PC-9 (cell line): ENCODE results near the gene INHBE. TPM values are rescaled to one million over a fixed set of nuclear protein-coding genes. Genes with fewer than 3 reads are reported as not detected.
A peak's percentile ranks its signal among the peaks of the same experiment; 100 is the strongest.
"Not testable (repeated sequence)": the region's sequence is repeated elsewhere in the genome, so short reads cannot be mapped to it uniquely, and the experiment has no call there.

Source experiments
- BruUV-seq: library from RNA; stranded (reverse); fragments of 400-500 nt; replicated peaks from 2 replicates; lab custom pipeline; 2021; lab: Mats Ljungman, UMichigan
- CTCF ChIA-PET: fragments of 300-600 bp; sonication (Branson Sonifier 250); formaldehyde crosslinking; loops from one replicate; lab custom pipeline; 2022; ENCODE audit warnings: antibody characterized with exemption; lab: Charles Lee
- POLR2A ChIA-PET: fragments of 300-600 bp; sonication (Branson Sonifier 250); formaldehyde crosslinking; loops from one replicate; lab custom pipeline; 2022; ENCODE audit warnings: antibody characterized with exemption; ENCODE audit not compliant: unreplicated experiment; lab: Charles Lee
- DNase-seq, 2 experiments: peaks; one replicate each; pipeline versions ENCODE4 v3.0.0 to v3.0.0-alpha.2; 2015 to 2022; ENCODE audit warnings: mixed read lengths in 1 of 2
- H2AFZ ChIP-seq: fragments of 200-600 bp; sonication (generic); 2 replicates; pipeline ENCODE4 v1.8.1; 2017; ENCODE audit warnings: antibody characterized with exemption
- H3F3A ChIP-seq: fragments of 200-600 bp; sonication (generic); 2 replicates; pipeline ENCODE4 v1.8.1; 2017; ENCODE audit warnings: antibody characterized with exemption, mild to moderate bottlenecking, low read depth; ENCODE audit not compliant: insufficient read depth
- H3K27ac ChIP-seq: fragments of 200-600 bp; sonication (generic); 2 replicates; pipeline ENCODE4 v1.6.1; 2016; ENCODE audit warnings: mixed run types
- H3K27me3 ChIP-seq: fragments of 200-600 bp; sonication (generic); 2 replicates; pipeline ENCODE4 v1.6.1; 2016; ENCODE audit warnings: low read depth, mixed run types; ENCODE audit not compliant: insufficient read depth
- H3K36me3 ChIP-seq: fragments of 200-600 bp; sonication (generic); 2 replicates; pipeline ENCODE4 v1.6.1; 2016; ENCODE audit warnings: low read depth, mixed run types
- H3K4me1 ChIP-seq: fragments of 200-600 bp; sonication (generic); replicated peaks from 2 replicates; pipeline ENCODE4 v1.6.1; 2016; ENCODE audit warnings: mixed run types; ENCODE audit not compliant: insufficient read depth
- H3K4me2 ChIP-seq: fragments of 200-600 bp; sonication (generic); 2 replicates; pipeline ENCODE4 v1.6.1; 2017; ENCODE audit warnings: mixed run types
- H3K4me3 ChIP-seq: fragments of 200-600 bp; sonication (generic); 2 replicates; pipeline ENCODE4 v1.6.1; 2016; ENCODE audit warnings: mixed run types
- H3K79me2 ChIP-seq: fragments of 200-600 bp; sonication (generic); 2 replicates; pipeline ENCODE4 v1.6.1; 2017; ENCODE audit warnings: low read depth, mixed run types
- H3K9me2 ChIP-seq: fragments of 200-600 bp; sonication (generic); 2 replicates; pipeline ENCODE4 v1.8.1; 2017; ENCODE audit warnings: mild to moderate bottlenecking; ENCODE audit not compliant: insufficient read depth
- H3K9me3 ChIP-seq: fragments of 200-600 bp; sonication (generic); 2 replicates; pipeline ENCODE4 v1.8.1; 2016; ENCODE audit warnings: low read depth; ENCODE audit not compliant: insufficient read depth
- H4K20me1 ChIP-seq: fragments of 200-600 bp; sonication (generic); 2 replicates; pipeline ENCODE4 v1.8.1; 2017; ENCODE audit not compliant: insufficient read depth
- EZH2 ChIP-seq: fragments of 200-600 bp; sonication (generic); IDR thresholded peaks from 2 replicates; pipeline ENCODE4 v1.8.0; 2017; ENCODE audit warnings: antibody characterized with exemption, low read depth
- intact Hi-C: fragments of 100-400 bp; cut with micrococcal nuclease; formaldehyde crosslinking; loops from one replicate; pipeline ENCODE4 v1.10.0; 2022; ENCODE audit not compliant: unreplicated experiment
- total RNA-seq: library from RNA; stranded (reverse); gene quantifications from 2 replicates; pipeline ENCODE4 v1.2.3, GENCODE V29; 2021
- TF ChIP-seq, protein P1 (sequence below): fragments of 200-600 bp; sonication (generic); conservative IDR thresholded peaks from 2 replicates; pipeline ENCODE4 v1.6.1; 2017; ENCODE audit warnings: mixed run types, antibody characterized with exemption, mild to moderate bottlenecking, moderate library complexity

Gene INHBE
- total RNA-seq, 1 experiment from 2014 or later = 0.90 TPM

DNA sequence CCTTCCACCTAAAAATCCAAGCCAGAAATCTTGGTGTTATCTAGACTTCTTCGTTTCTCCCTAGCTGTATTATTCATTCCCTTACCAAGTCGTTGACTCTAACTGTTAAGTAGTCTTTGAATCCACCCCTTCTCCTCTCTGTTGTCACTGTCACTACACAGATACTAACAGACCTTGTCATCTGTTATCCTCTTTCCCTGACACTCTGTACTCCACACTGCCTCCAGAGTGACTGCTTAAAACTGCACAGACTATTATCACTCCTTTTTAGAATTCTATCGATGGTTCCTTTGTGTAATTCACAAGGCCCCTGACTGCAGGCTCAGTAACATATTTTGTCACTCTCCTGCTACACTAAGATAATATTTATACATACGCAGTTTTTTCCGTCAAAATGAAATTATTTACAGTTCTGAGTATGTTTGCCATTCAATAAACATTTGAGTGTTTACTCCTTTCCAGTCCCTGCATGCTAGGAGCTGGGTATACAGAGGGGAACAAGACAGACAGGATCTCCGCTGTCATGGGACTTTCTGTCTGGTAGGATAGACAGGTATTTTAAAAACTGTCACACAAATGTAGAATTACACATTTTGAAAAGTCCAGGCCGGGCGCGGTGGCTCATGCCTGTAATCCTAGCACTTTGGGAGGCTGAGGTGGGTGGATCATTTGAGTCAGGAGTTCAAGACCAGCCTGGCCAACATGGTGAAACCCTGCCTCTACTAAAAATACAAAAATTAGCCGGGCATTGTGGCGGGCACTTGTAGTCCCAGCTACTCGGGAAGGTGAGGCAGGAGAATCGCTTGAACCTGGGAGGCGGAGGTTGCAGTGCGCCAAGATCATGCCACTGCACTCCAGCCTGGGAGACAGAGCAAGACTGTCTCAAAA, 36.5 kb downstream of the INHBE start:
- intact Hi-C loops = no loop called here
- H3K36me3 ChIP-seq = peaks cover 43% of the 10 kb centered on the region
- CTCF ChIA-PET = no interaction called here
- H4K20me1 ChIP-seq = peaks cover 41% of the 10 kb centered on the region
- peaks cover 41% of the 10 kb centered on the region for H3K79me2 ChIP-seq
- no TSS peak for BruUV-seq
- no peak overlapping the region for H2AFZ ChIP-seq
- H3K27ac ChIP-seq = no peak overlapping the region
- no peak for DNase-seq
- POLR2A ChIA-PET = no interaction called here
- no peaks in the 10 kb centered on the region for H3K27me3 ChIP-seq
- no peaks in the 10 kb centered on the region for H3K9me3 ChIP-seq
- no peaks in the 10 kb centered on the region; the same call in 1 of the 2 replicates for H3K4me1 ChIP-seq
- peaks cover 35% of the 10 kb centered on the region; the same call in 1 of the 2 replicates for H3F3A ChIP-seq
- TF ChIP-seq, protein P1, sequence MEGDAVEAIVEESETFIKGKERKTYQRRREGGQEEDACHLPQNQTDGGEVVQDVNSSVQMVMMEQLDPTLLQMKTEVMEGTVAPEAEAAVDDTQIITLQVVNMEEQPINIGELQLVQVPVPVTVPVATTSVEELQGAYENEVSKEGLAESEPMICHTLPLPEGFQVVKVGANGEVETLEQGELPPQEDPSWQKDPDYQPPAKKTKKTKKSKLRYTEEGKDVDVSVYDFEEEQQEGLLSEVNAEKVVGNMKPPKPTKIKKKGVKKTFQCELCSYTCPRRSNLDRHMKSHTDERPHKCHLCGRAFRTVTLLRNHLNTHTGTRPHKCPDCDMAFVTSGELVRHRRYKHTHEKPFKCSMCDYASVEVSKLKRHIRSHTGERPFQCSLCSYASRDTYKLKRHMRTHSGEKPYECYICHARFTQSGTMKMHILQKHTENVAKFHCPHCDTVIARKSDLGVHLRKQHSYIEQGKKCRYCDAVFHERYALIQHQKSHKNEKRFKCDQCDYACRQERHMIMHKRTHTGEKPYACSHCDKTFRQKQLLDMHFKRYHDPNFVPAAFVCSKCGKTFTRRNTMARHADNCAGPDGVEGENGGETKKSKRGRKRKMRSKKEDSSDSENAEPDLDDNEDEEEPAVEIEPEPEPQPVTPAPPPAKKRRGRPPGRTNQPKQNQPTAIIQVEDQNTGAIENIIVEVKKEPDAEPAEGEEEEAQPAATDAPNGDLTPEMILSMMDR = 0 out of 2 replicates have a peak, but pooled peaks have one; percentile 27
- no peak for TF ChIP-seq EZH2
- H3K4me2 ChIP-seq = no peak overlapping the region
- no peak overlapping the region for H3K4me3 ChIP-seq
- no peaks in the 10 kb centered on the region for H3K9me2 ChIP-seq

GRCh38 chr12:57495051-57495701, 40.1 kb downstream of the INHBE start:
- Histone ChIP-seq H3F3A (peaks cover 24% of the 10 kb centered on the region; the same call in 1 of the 2 replicates), H3K79me2 (peaks cover 18% of the 10 kb centered on the region), H4K20me1 (peaks cover 52% of the 10 kb centered on the region), H3K36me3 (peaks cover 42% of the 10 kb centered on the region)
- H3K27me3 ChIP-seq, H3K27ac ChIP-seq, H2AFZ ChIP-seq, intact Hi-C loops, BruUV-seq, H3K9me2 ChIP-seq, H3K4me2 ChIP-seq, H3K4me3 ChIP-seq, H3K9me3 ChIP-seq, CTCF ChIA-PET, POLR2A ChIA-PET, H3K4me1 ChIP-seq, DNase-seq: not testable (repeated sequence)

- Histone ChIP-seq H3K4me2 (no peak overlapping the region), H3K27me3 (no peaks in the 10 kb centered on the region), H3K36me3 (peaks cover 43% of the 10 kb centered on the region), H3K9me3 (no peaks in the 10 kb centered on the region), H3K27ac (no peak overlapping the region), H3K79me2 (peaks cover 8% of the 10 kb centered on the region; the same call in 1 of the 2 replicates), H3F3A (peaks cover 17% of the 10 kb centered on the region; the same call in 1 of the 2 replicates), H3K4me1 (no peaks in the 10 kb centered on the region), H4K20me1 (peaks cover 63% of the 10 kb centered on the region), H3K9me2 (no peaks in the 10 kb centered on the region), H3K4me3 (no peak overlapping the region), H2AFZ (no peak overlapping the region)
- TF ChIP-seq EZH2 = no peak
- ChIA-PET CTCF (no interaction called here), POLR2A (interaction anchor here (0.7 kb wide), 1 partner anchor 21 kb away, joined by 4 read pairs; no protein-coding TSS in a partner anchor)
- BruUV-seq = no TSS peak
- DNase-seq = no peak
- intact Hi-C loops = no loop called here
Measured at GRCh38 chr12:57496822-57497221, 41.7 kb downstream of the INHBE start.
